Fibroblast of the aortic adventitia (primary cell): ENCODE data around the gene VAT1L. TPM values are rescaled to one million over a fixed set of nuclear protein-coding genes. Genes with fewer than 3 reads are reported as not detected.

Experiments used
- DNase-seq: peaks from one replicate; pipeline ENCODE4 v3.0.0-alpha.2; 2010; ENCODE audit warnings: low read depth
- H3K4me3 ChIP-seq: 2 replicates; pipeline ENCODE4 v1.5.1; 2011; ENCODE audit warnings: low read depth, mild to moderate bottlenecking, control low read depth, low read length, moderate library complexity
- total RNA-seq: library from RNA; depleted of rRNA; stranded (reverse); fragments of >200 nt; gene quantifications from 2 replicates; pipeline ENCODE4 v1.2.3, GENCODE V29; 2012; ENCODE audit warnings: low replicate concordance
- TF ChIP-seq, protein P1 (sequence below): IDR thresholded peaks from 2 replicates; pipeline ENCODE4 v1.5.1; 2011; ENCODE audit warnings: mild to moderate bottlenecking, low read length, control low read depth, inconsistent platforms; ENCODE audit not compliant: insufficient read depth

VAT1L gene
- total RNA-seq, 1 donor, result 12.2 TPM

GRCh38 chr16:77825196-77825595, 36.8 kb downstream of the VAT1L start:
- DNase-seq, result no peak
- TF ChIP-seq, protein P1, sequence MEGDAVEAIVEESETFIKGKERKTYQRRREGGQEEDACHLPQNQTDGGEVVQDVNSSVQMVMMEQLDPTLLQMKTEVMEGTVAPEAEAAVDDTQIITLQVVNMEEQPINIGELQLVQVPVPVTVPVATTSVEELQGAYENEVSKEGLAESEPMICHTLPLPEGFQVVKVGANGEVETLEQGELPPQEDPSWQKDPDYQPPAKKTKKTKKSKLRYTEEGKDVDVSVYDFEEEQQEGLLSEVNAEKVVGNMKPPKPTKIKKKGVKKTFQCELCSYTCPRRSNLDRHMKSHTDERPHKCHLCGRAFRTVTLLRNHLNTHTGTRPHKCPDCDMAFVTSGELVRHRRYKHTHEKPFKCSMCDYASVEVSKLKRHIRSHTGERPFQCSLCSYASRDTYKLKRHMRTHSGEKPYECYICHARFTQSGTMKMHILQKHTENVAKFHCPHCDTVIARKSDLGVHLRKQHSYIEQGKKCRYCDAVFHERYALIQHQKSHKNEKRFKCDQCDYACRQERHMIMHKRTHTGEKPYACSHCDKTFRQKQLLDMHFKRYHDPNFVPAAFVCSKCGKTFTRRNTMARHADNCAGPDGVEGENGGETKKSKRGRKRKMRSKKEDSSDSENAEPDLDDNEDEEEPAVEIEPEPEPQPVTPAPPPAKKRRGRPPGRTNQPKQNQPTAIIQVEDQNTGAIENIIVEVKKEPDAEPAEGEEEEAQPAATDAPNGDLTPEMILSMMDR, result no peak

GRCh38 chr16:77827032-77827431, 38.7 kb downstream of the VAT1L start:
- DNase-seq, result no peak

More at GRCh38 chr16:77825196-77825595, 36.8 kb downstream of the VAT1L start:
- no peak overlapping the region for H3K4me3 ChIP-seq

GRCh38 chr16:77833921-77834634, 45.7 kb downstream of the VAT1L start:
- DNase-seq, result peak; percentile 92
- H3K4me3 ChIP-seq, result peak overlapping the region; percentile 20
- TF ChIP-seq, protein P1, result no peak

More at GRCh38 chr16:77827032-77827431, 38.7 kb downstream of the VAT1L start:
- TF ChIP-seq, protein P1, result no peak
- H3K4me3 ChIP-seq, result no peak overlapping the region

GRCh38 chr16:77834635-77835540, 46.5 kb downstream of the VAT1L start:
- no peak overlapping the region for H3K4me3 ChIP-seq
- peak; percentile 96 for DNase-seq
- TF ChIP-seq, protein P1, result no peak

DNA sequence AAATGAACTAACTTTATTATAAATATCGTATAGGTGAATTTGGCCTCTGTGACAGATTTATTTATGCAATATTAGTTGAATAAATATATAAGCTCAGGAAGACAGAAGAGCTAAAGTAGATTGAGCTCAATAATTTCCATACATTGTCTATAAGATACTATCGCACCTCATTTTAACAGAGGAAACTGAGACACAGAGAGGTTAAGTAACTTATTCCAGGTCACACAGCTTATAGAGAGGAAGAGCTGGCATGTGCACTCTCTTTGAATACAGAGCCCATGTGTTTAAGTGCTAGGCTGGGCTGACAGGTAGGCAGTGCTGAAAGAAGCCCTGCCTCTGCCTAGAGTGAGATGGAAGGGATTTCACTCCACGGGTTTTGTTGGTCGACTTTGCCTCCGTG, 48.4 kb downstream of the VAT1L start:
- DNase-seq, result no peak
- H3K4me3 ChIP-seq, result no peak overlapping the region
- TF ChIP-seq, protein P1, result no peak

DNA sequence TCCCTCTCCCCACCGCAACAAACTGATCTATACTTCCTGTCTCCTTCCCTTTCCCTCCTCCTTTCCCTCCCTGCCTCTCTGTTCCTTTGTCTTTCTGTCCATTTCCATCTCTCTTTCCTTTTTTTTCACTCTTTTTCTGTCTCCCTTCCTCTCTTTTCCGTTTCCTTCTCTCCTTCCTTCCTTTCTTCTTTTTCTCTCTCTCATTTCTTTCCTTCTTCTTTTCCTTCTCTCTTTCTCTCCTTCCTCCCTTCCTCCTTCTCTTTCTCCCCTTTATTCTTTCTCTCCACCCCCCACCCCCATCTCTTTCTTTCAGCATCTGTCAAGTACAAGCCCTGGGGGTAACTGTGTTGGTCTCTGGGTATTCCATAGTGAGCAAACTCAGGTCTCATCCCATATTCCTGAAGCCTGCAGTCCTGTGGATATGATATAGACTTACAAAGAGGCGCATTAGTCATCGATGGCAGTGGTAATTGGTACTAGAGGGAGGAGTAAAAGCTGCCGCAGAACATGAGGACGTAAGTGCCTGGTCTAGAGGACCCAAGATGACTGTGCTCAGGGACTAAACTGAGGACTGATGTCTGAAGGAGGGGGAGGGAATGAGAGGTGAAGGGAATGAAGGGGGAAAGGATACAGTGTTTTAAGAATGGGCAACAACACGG, 50.4 kb downstream of the VAT1L start:
- DNase-seq, result no peak
- TF ChIP-seq, protein P1, result no peak
- no peak overlapping the region for H3K4me3 ChIP-seq
